LNCAP (cell line): ENCODE measurements around the gene BRAF.

Source experiments
- CTCF ChIP-seq: fragments of 450-650 bp; IDR thresholded peaks from 2 replicates; pipeline ENCODE4 v1.5.1; 2017; ENCODE audit warnings: mild to moderate bottlenecking

The BRAF gene

DNA sequence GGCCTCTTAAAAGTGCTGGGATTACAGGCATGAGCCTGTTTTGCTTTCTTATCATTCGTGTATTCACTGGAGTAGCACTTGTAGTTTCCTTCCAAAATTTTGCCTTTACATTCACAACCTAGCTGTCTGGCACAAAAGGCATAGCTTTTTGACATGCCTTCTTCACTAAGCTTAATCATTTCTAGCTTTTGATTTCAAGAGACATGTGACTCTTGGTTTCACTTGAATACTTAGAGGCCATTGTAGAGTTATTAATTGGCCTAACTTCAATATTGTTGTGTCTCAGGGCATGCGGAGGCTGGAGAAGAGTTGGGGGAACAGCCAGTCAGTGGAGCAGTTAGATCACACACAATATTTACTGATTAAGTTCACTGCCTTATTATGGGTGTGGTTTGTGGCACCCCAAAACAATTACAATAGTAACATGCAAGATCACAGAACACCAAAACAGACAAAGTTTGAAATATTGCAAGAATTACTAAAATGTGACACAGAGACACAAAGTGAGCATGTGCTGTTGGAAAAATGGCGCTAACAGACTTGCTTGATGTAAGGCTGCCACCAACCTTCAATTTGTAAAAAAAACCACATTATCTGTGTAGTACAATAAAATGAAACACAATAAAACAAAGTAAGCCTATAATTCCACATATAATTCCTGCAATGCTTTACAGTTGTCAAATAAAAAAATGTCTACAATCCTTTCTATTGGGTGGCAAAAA is 43.1 kb downstream of the BRAF start:
- no peak for TF ChIP-seq CTCF

- TF ChIP-seq CTCF, result no peak
Observed at GRCh38 chr7:140877249-140877524, 47.5 kb downstream of the BRAF start.

DNA sequence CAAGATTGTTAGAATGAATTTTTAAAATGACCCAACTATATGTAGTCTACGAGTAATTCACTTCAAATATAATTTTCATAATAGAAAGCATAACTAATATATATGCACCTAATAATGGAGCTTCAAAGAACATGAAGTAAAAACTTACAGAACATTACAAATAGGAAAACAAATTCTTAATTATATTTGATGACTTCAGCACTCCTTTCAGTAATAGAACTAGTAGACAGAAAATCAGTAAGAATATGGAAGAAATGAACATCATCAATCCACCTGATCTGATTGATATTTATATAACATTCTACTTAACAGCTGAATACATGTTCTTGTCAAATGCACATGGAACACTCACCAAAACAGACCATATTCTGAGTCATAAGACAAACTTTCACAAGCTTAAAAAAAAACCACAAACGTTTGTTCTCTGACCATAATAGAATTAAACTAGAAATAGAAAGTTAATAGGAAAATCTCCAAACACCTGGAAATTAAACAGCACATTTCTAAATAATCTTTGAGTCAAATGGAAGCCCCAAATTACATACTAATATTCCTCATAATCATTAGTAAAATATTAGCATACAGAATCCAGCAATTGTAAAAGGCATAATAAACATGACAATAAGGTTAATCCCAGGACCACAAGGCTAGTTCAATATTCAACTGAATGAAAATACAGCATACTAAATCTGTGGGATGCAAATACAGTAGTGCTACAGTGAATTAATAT is 48.0 kb downstream of the BRAF start:
- TF ChIP-seq CTCF, result no peak

DNA sequence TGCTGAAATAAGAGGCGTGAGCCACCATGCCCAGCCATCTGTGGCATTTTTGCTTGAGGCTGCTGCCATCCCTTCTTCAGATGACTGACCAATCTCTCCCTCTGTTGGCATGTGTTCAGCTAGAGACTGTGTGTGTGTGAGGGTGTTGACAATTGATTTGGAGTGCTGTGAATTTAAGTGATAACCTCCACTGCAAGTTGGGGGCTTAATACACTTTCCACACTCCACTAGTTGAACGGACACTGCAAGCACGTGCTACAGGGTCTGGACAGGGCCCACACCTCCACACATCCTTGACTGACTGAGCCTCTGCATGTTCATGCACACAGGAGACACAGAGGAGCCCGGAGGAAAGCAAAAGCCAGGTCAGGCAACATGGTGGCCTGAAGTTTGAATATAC is 51.3 kb downstream of the BRAF start:
- TF ChIP-seq CTCF, result no peak

GRCh38 chr7:140870003-140870402 is 54.7 kb downstream of the BRAF start:
- no peak for TF ChIP-seq CTCF

DNA sequence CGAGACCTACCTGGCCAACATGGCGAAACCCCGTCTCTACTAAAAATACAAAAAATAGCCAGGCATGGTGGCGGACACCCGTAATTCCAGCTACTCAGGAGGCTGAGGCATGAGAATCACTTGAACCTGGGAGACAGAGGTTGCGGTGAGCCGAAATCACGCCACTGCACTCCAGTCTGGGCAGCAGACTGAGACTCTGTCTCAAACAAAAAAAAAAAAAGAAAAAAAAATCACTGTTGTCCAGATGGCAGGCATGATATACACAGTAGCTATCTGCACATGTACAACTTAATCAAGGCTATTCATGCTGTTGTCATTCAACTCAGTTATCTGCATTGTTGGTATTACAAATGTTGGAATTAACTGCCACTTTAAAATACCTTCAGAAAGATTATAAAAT is 55.3 kb downstream of the BRAF start:
- TF ChIP-seq CTCF, result no peak

- TF ChIP-seq CTCF, result no peak
Observed at GRCh38 chr7:140867467-140868462, 57.0 kb downstream of the BRAF start.
